Measurements from ENCODE around the gene MCTP2. TPM values are rescaled to one million over a fixed set of nuclear protein-coding genes. Genes with fewer than 3 reads are reported as not detected.
A peak's percentile ranks its signal among the peaks of the same experiment; 100 is the strongest.
"Not testable (repeated sequence)": the region's sequence is repeated elsewhere in the genome, so short reads cannot be mapped to it uniquely, and the experiment has no call there.

The MCTP2 gene
- total RNA-seq, 1 experiment from 2014 or later, result 0.82 TPM

DNA sequence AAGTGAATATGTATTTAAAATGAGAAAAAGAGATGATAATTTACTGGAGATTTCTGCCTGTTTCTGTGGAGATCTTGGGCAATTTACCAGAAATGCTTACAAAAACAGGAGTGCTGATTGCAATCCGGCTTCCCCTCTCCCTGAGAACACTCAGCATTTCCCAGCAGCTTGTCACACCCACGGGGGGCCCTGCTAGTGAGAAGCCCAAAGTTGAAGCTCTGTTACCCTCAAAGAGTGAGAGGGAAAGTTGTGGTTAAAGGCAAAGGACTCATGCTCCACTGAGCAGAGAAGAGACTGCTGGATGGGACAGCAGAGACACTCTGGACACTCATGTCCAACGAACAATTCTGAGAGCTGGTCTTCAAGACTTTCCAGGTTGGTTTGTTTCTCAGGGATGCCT lies 2.9 kb downstream of the MCTP2 start:
- no peak for DNase-seq (ENCODE audit: low read depth)

- no peak for DNase-seq (ENCODE audit: low read depth)
Measured at GRCh38 chr15:94235041-94235440, 3.7 kb downstream of the MCTP2 start.

- no peak for DNase-seq (ENCODE audit: low read depth)
Measured at GRCh38 chr15:94235646-94236045, 4.3 kb downstream of the MCTP2 start.

GRCh38 chr15:94236608-94237007 lies 5.2 kb downstream of the MCTP2 start:
- no peak for DNase-seq (ENCODE audit: low read depth)

GRCh38 chr15:94237903-94238302 lies 6.5 kb downstream of the MCTP2 start:
- peak; percentile 56 for DNase-seq (ENCODE audit: low read depth)

DNA sequence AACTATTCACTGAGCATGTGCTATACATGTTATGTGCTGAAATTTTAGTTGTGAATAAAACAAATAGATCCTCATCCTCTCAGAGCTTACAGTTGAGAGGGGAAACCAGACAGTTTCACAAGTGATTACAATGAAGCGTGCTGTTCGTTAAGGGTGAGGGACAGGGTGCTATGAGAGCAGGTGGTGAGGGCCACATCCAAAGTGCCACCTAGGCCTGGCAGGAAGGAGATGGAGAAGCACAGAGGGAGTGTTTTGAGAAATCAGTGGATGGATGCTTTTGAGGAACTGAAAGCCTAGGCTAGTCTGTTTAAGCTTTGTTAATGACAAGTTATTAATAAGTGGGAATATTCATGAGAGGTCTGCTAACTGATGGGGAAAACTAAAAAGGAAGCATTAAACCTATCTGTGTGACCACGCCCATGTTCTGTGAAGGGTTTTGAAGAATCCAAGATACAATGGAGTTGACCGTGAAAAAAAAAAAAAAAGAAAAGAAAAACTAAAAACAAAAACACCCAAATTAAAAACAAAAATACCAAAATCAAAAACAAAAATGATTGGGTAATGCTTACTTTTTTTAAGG lies 7.3 kb downstream of the MCTP2 start:
- no peak for DNase-seq (ENCODE audit: low read depth)

GRCh38 chr15:94239474-94239873 lies 8.1 kb downstream of the MCTP2 start:
- no peak for DNase-seq (ENCODE audit: low read depth)

DNA sequence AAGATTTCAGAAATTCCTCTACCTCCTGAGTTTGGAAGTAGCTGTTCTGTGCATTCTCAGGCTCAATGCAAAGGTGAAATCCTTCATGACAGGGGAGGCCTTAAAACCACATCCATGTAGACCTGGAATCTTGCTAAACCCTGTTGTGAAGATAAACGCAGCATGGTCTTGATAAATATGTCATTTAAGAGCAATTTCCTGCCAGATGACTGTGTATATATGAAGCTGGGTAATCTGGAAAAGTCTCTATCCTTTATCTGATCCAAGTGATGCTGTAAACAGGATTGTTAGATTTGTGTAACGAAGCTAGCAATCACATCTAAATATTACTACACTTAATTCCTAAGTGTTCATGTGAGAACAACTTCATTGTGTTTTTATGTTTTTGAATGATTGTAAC lies 9.1 kb downstream of the MCTP2 start:
- no peak for DNase-seq (ENCODE audit: low read depth)

- no peak for DNase-seq (ENCODE audit: low read depth)
Measured at GRCh38 chr15:94242257-94242656, 10.9 kb downstream of the MCTP2 start.

- not testable (repeated sequence) for DNase-seq (ENCODE audit: low read depth)
Measured at GRCh38 chr15:94243003-94243402, 11.6 kb downstream of the MCTP2 start.

GRCh38 chr15:94243418-94243817 lies 12.1 kb downstream of the MCTP2 start:
- DNase-seq (ENCODE audit: low read depth), result no peak

- DNase-seq (ENCODE audit: low read depth), result no peak
Measured at GRCh38 chr15:94246016-94246415, 14.7 kb downstream of the MCTP2 start.

DNA sequence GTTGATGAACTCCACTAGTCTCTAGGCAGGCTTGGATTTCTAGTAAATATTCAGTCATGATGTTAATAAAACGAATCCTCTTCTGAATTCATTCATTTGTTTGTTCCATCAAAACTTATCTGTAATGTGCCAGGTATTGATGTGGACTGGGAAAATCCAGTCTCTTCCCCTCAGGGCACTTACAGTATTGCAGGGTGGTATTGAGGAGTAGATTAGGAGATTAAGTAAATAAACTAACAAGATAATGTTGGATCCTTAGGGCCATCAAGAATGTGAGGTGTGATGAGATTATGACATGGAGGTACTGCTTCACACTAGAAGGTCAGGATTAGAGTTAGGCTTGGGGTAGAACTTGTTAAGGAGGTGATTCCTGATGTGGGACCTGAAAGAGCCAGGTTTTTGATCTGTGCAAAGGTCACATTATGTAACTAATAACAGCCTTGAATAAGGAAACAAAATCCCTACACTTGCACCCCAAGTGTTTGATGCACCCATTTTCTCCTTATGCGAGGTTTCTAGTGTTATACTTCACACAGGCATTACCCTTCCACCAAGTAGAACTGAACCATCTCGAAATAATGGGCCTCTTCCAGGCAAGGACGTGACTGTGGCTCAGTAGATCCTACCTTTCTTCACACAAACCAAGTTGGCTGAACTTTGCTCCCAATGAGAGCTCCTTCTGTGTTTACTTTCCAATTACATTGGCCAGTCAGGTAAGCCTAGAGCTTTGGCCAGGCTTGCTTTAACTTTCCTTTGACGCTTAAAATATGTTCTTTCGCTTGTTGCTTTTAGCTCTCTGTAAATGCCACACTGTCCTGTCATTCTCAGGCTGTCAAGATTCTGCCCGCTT lies 16.7 kb downstream of the MCTP2 start:
- DNase-seq (ENCODE audit: low read depth), result no peak

DNA sequence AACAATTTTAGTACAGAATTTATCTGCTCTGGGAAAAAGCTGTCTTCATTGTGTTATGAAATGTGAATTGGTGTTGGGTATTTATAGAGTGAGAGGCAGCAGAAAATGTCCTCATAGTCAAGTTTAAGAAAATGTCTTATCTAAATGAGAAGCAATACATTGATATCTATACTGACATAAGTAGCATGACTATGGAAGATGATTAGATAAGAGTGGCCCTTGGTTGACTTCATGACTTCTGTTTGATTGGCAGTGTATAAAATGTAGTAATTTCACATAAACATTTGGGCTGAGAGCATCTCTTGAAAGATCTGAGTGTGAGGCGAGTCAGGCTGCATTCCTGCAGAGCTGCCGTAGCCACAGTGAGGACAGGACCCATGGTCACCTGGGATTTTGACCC lies 19.4 kb downstream of the MCTP2 start:
- no peak for DNase-seq (ENCODE audit: low read depth)

- DNase-seq (ENCODE audit: low read depth), result no peak
Measured at GRCh38 chr15:94252223-94252766, 20.9 kb downstream of the MCTP2 start.

GRCh38 chr15:94252906-94253491 lies 21.6 kb downstream of the MCTP2 start:
- DNase-seq (ENCODE audit: low read depth), result no peak

- no peak for DNase-seq (ENCODE audit: low read depth)
Measured at GRCh38 chr15:94253742-94254141, 22.4 kb downstream of the MCTP2 start.

- no peak for DNase-seq (ENCODE audit: low read depth)
Measured at GRCh38 chr15:94255540-94255939, 24.2 kb downstream of the MCTP2 start.

- no peak for DNase-seq (ENCODE audit: low read depth)
Measured at GRCh38 chr15:94256511-94256910, 25.1 kb downstream of the MCTP2 start.

GRCh38 chr15:94257776-94258175 lies 26.4 kb downstream of the MCTP2 start:
- not testable (repeated sequence) for DNase-seq (ENCODE audit: low read depth)

DNA sequence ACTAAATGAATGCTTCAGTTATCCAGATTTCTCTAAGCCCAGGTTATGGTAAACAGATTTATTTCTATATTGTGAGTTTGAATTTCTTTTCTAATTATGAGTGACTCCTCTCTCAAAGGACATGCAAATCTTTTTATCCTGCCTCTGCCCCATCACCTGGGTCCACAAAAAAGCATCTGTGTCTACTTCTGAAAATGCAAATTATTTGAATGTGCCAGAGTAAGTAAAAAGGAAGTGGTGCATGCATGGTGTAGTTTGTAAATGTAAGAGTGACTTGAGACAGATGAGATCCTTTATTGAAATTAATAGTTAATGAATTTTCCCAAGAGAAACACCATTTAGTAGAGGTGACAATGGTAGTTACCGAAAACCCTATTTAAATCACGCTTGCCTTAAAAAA lies 26.9 kb downstream of the MCTP2 start:
- no peak for DNase-seq (ENCODE audit: low read depth)

DNA sequence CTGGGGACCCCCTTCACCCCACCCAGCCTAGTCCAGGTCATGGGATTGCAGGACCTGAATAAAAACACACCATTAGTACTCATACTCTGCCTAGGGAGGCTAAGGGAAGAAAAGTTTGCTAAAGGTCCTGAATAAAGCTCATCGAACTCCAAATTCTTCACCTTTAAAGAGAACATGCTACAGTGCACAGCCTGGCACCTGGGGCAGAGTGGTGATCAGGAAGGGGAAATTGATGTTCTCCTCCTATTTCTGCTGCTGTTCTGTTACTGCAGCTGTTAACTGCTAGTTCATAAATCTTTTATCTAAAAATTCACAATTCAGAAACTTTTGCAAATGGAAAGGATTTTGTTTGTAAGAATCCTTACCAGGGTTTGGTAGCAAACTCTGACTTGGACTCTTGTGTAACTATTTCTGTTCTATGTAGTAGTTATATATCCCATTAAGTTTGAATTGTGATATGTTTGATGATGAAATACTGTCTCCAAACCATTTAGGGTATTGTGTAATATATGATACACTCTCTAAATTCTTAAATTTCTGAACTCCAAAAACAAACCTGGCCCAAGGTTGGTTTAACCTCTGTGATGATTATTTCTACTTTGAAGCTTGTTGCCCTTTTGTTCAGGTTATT lies 27.9 kb downstream of the MCTP2 start:
- DNase-seq (ENCODE audit: low read depth), result no peak

Measured in HT1080 (cell line).